GM12872 (cell line): ENCODE data around the gene PROSER3.
A peak's percentile ranks its signal among the peaks of the same experiment; 100 is the strongest.

Source experiments
- CTCF ChIP-seq: IDR thresholded peaks from 3 replicates; pipeline ENCODE4 v1.5.1; 2011; ENCODE audit warnings: low read depth, mild to moderate bottlenecking, low read length, moderate library complexity; ENCODE audit not compliant: insufficient read depth

Gene PROSER3

GRCh38 chr19:35736913-35737886 lies 20.8 kb upstream of the PROSER3 start:
- TF ChIP-seq CTCF: peak; percentile 31; the same call in 1 of the 3 replicates

DNA sequence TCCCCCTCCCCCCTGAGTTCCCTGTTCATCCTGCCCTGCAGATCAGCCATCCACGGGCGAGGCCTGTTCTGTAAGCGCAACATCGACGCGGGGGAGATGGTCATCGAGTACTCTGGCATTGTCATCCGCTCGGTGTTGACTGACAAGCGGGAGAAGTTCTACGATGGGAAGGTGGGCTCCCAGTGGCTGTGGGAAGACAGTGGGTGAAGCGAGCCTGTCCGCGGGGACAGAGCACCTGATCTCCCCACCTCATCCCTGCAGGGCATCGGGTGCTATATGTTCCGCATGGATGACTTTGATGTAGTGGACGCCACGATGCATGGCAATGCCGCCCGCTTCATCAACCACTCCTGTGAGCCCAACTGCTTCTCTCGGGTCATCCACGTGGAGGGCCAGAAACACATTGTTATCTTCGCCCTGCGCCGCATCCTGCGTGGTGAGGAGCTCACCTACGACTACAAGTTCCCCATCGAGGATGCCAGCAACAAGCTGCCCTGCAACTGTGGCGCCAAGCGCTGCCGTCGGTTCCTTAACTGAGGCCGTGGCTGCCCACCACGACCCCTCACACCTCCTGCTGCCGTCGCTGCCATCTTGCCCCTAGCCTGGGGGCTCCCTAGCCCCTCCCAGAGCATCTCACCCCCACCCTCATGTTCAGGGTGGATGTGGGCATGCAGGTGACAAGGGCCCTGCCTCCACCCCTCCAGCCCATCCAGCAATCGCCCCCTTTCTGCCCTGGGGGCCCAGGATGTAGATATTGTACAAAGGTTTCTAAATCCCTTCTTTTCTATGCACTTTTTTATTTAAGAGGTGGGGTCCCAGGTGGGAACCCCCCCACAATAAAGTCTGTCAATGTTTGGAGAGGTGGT lies 19.7 kb upstream of the PROSER3 start:
- TF ChIP-seq CTCF: no peak

DNA sequence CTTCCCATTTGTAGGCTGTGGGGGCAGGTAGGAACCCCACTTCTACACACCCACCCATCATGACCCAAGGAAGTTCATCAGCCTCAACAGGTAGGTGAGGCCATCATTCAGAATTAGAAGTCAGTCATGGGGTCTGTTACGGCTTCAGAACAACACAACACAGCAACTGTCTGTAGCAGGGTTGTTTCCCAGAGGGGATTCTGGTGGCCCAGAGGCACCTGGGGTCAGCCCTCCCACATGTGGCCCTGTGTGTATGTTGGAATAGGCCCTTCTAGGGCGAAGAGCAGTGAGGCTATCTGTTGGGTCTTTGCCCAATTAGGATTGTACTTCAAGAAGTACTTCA lies 19.1 kb upstream of the PROSER3 start:
- TF ChIP-seq CTCF: no peak

- TF ChIP-seq CTCF: no peak
Observed at GRCh38 chr19:35739275-35740107, 18.5 kb upstream of the PROSER3 start.

GRCh38 chr19:35740108-35740422 lies 17.9 kb upstream of the PROSER3 start:
- TF ChIP-seq CTCF: no peak

DNA sequence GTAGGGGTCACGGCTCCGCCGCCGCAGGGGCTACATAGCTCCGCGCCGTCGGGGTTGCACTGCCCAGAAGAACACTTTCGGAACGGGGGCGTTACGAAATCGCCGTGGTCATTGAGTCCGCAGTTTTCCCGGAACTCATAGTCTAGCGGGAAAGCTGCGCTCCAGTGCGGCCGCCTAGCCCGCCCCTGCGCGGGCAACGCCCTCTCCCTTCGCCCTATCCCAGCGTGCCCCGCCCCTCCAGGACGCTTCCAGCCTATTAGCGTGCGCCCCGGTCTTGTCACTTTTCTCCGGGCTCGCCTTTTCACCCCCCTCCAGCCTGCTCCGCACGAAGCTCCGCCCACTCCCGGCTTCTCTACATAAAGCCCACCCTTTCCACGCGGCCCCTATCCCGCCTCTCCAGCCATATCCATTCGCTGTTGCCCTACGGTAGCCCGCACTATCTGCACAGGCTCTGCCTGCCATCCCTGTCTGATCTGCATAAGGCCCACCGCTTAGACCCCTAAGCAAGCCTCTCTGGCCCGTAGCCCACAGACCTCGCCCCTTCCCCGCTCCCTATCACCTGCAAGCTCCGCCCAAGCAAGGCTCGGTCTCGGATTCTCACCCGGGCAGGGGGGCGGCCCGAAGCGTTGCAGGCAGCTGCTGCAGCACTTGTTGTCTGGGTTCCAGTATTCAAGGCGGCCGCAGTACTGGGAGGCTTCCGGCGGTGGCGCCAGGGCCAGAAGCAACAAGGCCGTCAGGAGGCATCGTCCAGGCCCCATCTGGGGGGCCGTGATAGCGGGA lies 17.4 kb upstream of the PROSER3 start:
- peak; percentile 33; the same call in 1 of the 3 replicates for TF ChIP-seq CTCF

- TF ChIP-seq CTCF: no peak; the same call in none of the 3 replicates
Observed at GRCh38 chr19:35741203-35741515, 16.8 kb upstream of the PROSER3 start.
